HG02678 (cell line): ENCODE measurements around the gene MAP2K1.
"Not testable (repeated sequence)": the region's sequence is repeated elsewhere in the genome, so short reads cannot be mapped to it uniquely, and the experiment has no call there.

ENCODE experiments used
- ATAC-seq: cut with Tn5 transposase; IDR thresholded peaks from one replicate; pipeline ENCODE4 v1.9.1; 2021; ENCODE audit warnings: mild to moderate bottlenecking, moderate library complexity; ENCODE audit not compliant: unreplicated experiment

The MAP2K1 gene

DNA sequence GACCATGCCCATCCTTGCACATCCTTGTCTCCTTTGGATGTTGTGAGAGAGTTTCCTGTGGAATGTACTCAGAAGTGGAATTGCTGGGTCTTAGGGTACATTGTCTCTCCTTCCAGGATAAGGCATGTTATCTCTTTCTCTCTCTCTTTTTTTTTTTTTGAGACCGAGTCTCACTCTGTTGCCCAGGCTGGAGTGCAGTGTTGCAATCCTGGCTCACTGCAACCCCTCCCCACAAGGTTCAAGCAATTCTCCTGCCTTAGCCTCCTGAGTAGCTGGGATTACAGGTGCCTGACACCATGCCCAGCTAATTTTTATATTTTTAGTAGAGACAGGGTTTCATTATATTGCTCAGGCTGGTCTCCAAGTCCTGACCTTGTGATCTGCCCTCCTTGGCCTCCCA is 6.3 kb downstream of the MAP2K1 start:
- not testable (repeated sequence) for ATAC-seq

DNA sequence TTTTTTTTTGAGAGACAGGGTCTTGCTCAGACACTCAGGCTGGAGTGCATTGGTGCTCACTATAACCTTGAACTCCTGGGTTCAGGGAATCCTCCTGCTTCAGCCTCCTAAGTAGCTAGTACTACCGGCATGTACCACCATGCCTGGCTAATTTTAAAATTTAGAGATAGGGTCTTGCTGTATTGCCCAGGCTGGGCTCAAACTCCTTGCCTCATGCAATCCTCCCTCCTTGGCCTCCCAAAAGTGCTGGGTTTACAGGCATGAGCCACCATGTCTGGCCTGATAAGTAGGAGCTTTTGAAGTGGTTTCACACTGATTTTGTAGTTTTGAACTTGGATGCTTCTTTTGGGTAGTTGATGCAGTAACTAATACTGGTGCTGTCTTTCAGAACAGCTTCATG is 7.8 kb downstream of the MAP2K1 start:
- no peak for ATAC-seq

DNA sequence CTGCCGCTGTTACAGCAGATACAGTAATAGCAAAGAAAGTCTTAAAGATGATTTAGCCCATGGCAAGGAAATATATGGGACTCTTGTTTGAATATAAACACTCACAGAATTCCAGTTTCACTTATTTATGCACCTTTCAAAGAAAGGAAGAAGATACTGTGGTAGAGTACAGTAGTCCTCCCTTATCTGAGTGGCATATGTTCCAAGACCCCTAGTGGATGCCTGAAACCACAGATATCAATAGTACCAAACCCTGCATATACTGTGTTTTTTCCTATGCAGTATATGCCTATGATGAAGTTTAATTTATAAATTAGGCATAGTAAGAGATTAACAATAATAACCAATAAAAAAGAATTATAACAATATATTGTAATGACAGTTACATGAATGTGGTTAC is 8.2 kb downstream of the MAP2K1 start:
- ATAC-seq = no peak

DNA sequence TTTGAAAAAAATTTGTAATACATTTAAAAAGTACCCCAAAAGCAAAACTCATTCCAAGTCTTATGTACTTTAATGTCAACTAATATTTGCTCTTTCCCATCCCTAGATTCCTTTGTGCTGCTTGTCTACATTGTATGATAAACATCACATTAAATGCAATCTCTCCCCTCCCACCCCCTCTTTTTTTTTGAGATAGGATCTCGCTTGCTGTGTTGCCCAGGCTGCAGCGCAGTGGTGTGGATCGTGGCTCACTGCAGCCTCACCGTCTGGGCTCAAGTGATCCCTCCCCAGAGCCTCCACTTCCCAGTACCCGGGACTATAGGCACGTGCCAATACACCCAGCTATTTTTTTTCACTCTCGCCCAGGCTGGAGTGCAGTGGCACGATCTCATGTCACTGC is 12.6 kb downstream of the MAP2K1 start:
- no peak for ATAC-seq

DNA sequence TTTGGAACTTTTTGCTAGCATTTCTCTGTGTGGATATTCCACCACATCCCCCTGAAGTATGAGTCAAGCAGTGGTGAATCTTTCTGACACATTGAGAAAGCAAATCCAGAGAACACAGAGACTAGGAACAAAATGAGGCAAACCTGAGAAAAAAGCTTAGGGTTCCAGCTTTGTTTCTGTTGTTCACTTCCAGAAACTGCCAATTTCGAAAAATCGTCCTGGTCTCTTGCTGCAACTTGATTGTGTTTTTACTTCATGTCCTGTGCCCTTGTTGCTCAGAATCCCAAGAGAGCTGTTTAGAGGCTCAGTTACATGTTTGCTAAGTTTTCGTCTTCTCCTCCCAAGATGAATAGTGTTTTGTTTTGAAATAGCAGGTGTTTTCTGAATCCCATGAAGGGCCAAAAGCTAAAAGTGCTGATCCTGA is 13.7 kb downstream of the MAP2K1 start:
- no peak for ATAC-seq

DNA sequence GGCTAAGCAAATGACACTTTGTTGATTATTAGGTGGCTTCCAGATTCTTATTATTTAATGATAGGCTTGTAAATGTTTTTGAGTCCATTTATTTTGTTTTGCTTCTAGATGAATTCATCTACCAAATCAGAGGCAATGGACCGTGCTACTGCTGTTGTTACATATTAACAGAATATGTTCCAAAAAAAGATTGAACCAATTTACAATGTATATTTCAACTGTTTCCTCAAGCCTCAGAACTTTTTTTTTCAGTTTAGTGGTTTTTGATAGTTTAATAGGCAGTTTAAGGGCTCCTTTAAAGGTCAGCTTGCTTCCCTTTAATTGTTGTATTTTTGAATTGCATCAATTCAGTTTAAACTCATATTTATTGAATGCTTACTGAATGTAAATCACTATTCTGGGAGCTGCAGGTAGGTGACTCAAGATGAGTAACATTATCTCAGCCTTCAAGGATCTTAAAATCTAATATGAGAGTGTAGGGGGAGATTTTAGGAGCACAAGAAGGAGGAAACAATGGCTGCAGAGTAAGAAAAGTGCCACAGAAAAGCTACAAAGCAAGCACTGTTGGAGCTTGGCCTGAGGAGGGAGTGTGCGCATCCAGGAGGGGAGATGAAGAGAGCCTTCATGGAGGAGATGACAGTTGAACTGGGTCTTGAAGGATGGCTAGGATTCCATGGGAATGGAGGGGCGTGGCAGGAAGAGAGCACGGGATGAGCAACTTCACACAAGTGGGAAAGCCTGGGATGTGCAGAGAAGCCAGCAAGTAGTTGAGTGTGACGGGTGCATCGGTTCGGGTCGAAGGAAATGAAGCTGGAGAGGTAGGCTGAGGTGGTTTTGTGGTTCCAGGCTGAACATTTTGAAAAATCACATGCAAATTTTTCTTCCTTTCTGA is 14.7 kb downstream of the MAP2K1 start:
- ATAC-seq = no peak

DNA sequence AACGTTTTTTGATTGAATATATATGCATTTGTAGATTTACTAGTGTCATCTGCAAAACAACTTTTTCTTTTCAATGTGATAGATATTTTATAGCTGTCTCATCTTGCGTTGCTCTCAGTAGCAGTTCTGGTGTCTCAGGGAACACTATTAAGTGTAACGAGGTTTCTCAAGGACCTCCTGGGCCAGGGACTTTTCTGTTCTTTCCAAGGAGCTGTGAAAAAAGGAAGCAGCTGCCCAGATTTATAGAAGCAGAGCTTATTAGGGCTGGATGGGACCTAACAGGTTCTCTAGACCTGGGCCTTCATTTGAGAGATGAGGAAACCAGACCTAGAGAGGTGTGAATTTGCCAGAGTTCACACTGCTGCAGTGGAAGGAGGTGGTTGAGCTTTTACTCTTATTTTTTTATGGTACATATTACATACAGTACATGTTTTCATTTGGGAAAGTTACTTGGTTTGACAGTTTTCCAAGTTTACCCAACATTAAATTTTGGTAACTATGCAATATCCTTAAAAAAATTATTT is 16.1 kb downstream of the MAP2K1 start:
- no peak for ATAC-seq

DNA sequence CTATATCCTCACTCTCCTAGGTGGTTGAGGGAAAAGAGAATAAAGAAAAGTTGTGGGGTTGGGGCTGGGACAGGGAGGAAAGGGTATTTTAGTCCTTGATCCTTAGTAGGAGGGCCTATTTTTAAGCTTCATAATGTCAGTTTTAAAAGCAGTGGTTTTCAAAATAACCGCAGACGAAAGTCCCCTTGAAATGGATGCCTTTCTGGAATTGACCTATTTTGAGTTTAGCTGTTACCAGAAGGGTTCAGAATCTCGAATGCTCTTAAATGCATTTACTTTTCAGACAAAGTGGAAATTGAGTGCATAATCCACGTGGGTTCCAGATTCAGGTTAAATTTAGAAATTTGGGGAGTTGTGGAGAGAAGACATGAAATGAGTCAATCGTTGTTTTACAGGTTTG is 16.6 kb downstream of the MAP2K1 start:
- no peak for ATAC-seq

DNA sequence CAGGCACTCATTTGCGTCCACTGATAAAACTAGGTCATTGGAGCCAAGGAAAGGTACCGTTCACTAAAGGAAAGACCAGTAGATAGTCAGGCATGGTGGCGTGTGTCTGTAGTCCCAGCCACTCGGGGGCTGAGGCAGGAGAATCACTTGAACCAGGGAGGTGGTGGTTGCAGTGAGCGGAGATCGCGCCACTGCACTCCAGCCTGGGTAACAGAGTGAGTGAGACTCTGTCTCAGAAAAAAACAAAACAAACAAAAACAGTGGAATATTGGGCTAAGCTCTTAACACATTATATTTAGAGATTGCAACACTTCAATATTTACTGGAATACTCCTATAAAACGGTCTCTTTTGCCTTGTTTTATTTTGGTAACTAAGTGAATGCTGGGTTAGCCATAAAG is 17.4 kb downstream of the MAP2K1 start:
- ATAC-seq = no peak

DNA sequence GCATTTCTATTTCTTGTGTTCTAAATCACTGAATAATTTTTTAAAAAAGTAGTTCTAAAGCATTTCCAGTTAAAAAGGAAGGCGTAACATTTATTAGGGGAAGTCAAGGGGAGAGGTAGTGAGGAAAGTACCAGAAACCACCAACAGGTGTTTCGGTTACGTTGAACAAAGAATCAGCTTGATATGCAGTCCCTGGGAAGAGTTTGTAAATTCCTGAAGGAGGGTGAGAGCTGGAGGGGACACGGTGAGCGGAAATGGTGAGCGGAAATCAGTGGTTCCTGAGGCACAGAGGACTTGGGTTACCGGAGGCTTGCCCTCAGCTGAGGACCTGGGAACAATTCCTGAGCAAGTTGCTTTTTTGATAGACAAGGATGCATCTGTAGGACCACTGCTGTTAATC is 17.8 kb downstream of the MAP2K1 start:
- ATAC-seq = no peak

DNA sequence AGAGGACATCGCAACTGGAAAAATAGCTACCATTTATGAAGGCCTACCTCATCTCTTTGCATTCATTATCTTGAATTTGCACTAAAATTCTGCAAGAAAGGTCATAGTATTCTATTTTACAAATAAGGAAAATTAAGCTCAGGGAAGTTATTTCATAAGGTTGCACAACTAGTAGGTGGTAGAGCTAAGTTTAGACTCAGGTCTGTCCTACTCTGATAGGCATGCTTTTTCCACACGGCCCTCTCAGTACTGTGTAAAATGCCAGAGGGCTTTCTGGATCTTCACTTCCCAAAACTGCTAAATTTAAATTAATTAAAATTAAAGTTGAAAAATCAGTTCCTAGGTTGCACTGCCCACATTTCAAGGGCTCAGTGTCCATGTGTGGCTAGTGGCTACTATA is 18.3 kb downstream of the MAP2K1 start:
- no peak for ATAC-seq

DNA sequence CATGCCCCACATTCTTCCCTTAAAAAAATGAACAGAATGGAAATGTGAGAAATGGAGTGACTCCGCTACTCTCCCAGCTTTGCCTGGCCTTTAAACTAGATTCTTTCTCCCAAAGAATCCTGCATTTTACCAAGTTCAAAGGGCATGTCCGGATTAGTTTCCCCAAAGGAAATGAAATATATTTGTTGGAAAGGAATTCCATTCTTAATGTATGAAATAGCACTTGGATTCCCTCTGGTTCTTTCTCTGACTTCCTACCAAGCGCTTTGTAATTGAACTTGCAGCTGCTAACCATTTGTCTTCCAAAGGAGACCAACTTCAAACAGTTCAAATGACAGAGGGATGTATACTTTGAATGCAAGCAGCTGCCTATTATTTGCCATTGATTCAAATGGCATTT is 18.9 kb downstream of the MAP2K1 start:
- no peak for ATAC-seq

DNA sequence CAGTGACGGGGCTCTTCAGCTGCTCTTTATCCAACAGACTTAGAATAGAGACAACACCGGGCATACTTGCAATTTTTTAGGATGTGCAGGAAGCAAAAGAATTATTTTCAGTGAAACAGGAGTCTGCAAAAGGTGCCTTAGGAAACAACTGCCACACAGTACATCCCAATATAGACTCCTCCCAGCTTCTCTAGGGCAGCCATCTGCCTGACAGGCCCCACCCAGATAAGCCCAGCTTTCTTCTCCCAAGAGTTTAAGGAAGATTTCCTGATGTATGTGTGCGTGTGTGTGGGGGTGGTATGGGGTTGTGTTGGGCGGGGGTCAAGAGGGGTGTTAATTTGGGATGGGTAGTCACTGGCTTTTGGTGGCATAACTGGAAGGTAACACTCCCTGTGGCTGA is 21.5 kb downstream of the MAP2K1 start:
- ATAC-seq = no peak

DNA sequence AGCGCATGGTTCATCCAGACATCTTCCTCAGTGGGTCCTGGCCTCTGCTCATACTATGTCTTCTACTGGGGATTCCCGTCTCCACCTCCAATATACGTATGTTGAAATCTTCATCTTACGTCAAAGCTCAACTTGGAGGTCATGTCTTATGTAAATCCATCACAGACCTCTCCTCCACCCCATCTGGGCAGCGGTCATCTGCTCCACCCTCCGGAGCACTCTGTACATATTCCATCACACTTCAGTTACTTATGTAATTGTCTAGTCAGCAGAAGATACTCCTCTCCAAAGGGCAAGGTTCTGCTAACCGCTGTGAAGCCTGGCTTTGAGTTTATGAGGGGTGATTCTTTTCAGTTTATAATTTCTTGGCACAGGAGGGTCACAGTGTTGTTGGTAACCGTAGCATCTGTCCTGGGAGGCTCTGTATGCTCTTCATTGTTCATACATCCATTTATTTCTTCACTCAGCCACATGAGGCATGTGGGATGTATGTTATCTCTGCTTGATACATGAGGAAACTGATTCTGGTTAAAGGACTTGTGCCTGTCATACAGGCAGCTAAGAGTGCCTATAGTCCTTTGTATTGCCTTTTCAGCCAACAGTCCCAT is 22.1 kb downstream of the MAP2K1 start:
- no peak for ATAC-seq

DNA sequence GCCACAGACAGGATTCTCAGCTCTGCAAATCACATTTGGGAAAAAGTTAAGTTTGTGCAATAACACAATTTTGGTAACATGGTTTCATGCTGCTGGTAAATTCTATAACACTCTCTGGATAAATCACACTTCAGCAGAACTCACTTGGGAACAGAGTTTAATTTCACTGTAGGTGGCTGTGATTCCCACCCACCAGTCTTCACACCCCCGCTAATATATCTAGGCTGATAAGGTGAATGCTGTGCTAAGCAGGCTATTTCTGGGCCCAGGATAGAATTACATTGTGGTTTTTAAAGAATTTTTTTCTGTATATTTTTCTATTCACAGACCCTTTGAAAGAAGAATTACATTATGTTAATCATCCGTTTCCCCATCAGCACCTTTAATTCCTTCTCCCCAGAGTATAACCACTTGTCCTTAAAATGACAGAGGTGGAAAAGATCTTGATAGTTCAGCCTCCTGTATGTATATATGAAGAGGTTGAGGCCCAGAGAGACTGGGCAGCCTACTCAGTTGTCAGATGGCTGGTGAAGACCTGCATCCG is 22.9 kb downstream of the MAP2K1 start:
- no peak for ATAC-seq

DNA sequence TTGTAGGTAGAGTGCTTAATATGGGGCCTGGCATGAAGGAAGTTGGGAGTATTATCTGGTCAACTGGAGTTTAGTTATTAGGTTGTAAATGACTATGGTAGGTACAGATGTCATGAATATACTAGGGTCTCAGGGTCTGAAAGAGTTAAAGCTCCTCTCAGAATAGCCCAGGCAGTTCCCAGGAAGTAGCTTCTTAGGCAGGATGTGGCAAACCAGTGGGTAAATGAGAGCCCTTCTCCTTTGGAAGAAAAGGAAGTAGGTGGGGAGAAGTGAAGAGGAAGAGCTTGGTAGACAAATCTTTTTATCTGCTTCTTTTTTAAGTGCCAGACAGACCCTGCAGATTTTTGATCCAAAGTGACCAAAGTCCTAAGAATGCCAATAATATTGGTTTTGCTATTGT is 24.5 kb downstream of the MAP2K1 start:
- no peak for ATAC-seq

DNA sequence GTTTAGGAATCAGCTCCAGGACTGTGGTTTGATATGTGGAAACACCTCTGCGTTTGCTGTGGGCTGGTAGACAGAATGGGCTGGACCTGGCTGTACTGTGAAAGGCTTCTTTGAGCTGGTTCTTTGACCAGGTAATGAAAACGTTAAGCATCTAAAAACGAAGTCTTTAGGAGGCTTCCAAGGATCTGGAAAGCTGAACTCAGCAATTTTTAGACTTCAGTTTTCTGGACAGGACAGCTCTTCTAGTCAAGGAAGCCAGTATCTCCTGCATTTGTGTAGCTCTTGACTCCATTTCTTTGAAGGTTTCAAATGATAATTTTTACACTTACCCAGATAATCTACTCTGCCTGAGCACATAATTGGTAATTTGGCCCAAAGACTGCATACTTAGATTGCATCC is 25.5 kb downstream of the MAP2K1 start:
- ATAC-seq = no peak

DNA sequence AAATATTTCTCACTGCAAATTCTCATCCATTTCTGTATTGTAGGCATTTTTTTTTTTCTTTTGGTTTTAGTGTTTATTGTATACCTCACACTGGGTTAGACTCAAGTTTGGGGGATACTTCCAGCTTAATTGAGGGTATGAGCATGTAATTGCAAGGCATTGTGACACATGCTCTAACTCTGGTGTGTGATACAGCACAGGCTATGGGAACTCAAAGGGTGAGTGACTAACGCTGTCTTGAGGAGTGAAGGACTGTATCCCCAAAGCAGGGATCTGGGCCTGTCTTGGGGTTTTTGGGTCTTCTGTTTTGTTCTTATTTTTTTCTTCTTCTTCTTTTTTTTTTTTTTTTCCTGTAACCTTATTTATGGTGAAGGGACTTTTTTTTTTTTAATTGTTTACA is 26.9 kb downstream of the MAP2K1 start:
- no peak for ATAC-seq

DNA sequence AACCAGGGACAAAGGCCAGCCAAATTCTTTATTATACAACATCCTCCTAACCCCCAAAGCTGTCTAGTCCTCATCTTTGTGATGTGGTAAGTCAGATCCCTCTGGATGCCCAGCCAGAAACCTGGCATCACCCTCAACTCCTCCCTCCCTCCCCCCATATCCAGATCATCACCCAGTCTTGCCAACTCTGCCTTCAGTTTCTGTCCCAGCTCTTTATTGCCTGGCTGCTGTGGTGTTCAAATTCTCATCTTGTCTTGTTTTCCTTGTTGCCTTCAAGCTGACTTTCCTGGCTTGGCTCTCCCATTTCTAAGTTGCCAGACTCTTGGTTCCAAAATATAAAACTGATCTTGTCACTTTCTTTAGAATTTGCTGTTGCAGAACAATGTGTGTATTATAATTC is 28.6 kb downstream of the MAP2K1 start:
- no peak for ATAC-seq

DNA sequence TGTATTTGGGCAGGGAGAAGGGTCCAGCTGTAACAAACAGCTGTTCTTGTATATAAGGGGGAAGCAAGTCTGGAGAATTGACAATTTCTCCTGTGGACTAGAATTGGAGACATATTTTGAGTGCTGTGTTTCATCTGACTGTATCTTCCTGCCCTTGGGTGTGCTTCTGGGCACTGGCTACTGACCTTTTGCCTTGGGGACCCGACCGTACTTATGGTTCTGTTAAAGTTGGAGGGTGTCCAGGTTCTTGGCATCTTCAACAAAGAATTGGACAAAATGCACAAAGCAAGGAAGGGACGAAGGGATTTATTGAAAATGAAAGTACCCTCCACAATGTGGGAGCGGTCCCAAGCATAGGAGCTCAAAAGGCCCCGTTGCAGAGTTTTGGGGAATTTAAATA is 31.0 kb downstream of the MAP2K1 start:
- no peak for ATAC-seq

DNA sequence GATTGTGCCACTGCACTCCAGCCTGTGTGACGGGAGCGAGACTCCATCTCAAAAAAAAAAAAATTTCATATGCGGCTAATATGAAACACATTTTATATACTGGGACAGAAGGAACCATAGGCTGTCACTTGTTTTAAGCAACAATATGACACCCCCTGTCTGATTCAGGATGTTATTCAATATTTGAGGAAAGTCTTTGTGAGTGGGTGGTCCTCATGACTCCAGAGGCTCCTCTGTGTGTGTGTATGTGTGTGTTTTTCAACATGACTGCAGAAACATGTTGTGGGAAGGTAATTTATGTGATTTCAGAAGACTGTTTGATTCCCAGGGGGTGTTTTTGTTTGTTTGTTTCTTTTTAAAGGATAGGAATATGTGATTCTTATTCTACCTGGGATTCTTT is 32.8 kb downstream of the MAP2K1 start:
- ATAC-seq = no peak

DNA sequence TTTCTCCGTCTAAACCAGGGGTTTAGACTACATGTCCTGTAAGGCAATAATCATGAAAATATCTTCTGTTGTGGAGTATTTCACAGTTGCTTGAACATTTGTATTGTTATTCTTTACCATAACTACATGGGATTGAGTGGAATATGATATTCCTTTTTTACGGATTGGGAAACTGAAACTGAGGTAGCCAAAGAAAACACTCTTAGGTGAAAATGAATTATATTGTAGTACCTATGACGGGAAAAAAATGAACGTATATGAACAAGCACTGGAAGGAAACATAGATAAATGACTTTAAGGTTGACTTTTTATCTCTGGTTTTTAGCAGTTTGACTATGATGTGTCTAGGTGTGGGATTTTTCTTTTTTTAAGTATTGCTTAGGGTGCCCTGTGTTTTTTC is 35.6 kb downstream of the MAP2K1 start:
- ATAC-seq = no peak
